GM21786 (cell line): ENCODE results near the gene SLC35G6.
"Not testable (repeated sequence)": the region's sequence is repeated elsewhere in the genome, so short reads cannot be mapped to it uniquely, and the experiment has no call there.

ENCODE experiments used
- ATAC-seq: cut with Tn5 transposase; IDR thresholded peaks from one replicate; pipeline ENCODE4 v1.9.1; 2021; ENCODE audit not compliant: unreplicated experiment

Gene SLC35G6

DNA sequence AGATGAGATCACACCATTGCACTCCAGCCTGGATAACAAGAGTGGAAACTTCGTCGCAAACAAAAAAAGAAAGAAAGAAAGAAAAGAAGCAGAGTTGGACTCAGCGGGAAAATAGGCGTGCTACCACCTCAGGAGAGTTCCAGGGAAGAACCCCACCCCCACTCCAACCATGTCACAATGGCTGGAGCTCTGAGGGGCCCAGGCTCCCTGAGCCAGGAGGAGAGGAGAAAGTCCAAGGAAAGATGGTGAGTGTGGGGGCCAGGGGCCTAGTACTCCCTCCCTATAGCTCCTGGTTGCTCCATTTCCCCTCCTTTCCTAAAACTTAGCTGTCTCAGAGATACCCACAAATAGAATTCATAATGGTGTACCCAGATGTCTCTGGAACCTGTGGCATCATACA, at the start of gene SLC35G6:
TSS of gene SLC35G6 (plus strand) at position 172 of the 400 bp plus-strand sequence. CDS start at position 243, 71 bp downstream.
- ATAC-seq: not testable (repeated sequence)

DNA sequence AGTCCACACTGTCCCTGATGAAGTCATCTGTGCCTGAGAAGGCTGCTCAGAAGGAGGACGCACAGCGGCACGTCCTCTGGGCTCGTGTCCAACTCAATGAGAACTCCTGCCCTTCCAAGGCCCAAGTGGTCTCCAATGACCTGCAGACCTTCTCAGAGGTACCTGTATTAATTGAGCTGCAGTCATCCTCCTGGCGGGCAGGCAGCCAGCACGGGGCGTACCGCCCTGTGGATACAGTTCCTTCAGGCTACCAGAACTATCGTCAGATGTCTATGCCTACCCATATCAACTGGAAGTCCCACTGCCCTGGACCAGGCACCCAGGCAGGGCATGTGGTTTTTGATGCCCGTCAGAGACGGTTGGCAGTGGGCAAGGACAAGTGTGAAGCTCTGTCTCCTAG, 49.0 kb upstream of the SLC35G6 start:
- ATAC-seq: no peak

DNA sequence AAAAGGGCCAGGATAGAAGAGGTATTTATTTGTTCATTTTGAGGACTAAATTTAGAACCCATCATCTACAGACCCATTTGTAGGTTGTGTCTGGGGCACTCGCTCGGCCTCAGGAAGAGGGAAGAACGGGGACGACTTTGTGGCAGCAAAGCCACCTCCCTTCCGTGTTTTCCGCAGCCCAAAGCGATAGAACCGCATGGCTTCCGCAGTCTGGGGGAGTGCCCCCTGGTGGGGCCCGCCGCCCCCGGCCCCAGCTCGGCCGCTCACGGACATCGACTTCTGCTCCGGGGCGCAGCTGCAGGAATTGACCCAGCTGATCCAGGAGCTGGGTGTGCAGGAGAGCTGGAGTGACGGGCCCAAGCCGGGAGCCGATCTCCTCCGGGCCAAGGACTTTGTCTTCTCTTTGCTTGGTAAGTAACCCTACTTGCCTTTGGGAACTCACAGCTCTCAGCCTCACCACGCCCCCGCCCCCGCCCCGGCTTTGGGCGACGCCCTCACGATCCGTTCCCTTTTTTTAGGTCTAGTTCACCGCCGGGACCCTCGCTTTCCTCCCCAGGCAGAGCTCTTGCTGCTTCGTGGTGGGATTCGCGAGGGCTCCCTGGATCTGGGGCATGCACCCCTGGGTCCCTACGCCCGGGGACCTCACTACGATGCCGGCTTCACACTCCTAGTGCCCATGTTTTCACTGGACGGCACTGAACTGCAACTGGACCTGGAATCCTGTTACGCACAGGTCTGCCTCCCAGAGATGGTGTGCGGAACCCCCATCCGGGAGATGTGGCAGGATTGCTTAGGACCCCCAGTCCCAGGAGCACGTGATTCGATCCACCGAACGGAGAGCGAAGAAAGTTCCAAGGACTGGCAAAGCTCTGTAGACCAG, 45.3 kb upstream of the SLC35G6 start:
- peak; percentile 5 for ATAC-seq

DNA sequence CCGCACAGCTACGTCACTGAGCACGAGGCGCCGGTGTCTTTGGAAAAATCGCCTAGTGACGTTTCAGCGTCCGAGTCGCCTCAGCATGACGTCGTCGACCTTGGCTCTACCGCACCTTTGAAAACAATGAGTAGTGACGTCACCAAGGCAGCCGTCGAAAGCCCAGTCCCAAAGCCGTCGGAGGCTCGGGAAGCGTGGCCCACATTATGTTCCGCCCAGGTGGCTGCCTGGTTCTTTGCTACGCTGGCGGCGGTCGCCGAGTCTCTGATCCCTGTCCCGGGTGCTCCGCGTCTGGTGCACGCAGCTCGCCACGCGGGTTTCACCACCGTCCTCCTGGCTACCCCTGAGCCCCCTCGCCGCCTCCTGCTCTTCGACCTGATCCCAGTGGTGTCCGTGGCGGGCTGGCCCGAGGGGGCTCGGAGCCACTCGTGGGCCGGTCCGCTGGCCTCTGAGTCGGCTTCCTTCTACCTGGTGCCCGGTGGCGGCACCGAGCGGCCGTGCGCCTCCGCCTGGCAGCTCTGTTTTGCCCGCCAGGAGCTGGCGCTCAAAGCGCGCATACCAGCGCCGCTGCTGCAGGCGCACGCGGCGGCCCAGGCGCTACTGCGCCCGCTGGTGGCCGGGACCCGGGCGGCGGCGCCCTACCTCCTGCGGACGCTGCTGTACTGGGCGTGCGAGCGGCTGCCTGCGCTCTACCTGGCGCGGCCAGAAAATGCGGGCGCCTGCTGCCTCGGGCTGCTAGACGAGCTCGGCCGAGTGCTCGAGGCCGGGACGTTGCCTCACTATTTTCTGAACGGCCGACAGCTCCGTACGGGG, 44.5 kb upstream of the SLC35G6 start:
- ATAC-seq: no peak

DNA sequence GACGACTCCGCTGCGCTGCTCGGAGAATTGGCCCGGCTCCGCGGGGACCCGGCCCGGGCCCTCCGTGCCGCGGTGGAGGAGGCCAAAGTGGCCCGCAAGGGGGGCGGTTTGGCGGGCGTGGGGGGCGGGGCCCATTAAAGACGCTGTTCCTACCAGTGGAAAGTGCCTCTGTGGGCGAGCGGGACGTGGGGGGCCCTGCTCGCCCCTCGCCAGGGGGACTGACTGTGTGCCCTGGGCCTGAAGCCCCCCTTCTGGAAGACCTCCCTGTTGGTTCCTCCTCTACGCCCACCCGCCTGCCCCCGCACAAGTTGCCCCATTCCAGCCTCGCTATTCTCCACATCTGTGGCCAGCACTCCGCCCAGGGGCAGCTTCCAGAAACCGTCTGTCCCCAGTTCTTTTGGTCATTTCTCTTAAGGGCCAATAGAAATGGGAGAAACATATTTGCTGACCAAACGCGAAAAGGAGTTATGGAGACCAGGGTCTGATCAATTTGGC, 43.8 kb upstream of the SLC35G6 start:
- no peak for ATAC-seq

DNA sequence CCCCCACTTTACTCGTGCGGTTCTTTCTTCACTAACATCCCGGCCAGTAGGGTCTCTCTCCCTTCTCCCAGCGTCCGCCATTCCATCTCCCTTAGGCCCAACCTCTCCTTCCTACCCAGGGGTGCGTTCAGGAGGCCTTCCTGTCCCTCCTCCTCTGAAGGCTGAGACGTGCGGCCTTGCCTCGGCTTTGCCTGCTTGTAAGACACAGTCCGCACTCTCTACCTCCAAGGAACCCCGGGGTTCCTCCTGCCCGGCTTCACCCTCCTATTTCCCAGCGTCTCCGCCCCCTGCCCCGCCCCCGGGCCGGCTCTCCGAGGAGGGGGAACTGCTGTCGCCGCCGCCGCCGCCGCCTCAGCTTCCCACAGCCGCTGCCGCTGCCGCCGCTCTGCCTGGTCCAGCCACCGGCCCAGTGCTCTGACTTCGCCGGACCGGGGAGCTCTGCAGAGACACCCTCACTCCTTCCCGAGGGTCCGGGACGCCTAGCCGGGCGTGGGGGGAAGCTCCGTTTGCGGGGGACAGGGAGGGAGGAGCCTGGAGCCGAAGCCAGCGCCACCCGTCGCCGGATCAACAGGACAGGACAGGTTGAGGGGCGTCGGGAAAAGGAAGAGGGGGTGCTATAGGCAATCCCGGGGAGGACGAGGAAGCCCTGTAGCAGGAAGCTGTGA, 43.2 kb upstream of the SLC35G6 start:
- ATAC-seq: no peak

DNA sequence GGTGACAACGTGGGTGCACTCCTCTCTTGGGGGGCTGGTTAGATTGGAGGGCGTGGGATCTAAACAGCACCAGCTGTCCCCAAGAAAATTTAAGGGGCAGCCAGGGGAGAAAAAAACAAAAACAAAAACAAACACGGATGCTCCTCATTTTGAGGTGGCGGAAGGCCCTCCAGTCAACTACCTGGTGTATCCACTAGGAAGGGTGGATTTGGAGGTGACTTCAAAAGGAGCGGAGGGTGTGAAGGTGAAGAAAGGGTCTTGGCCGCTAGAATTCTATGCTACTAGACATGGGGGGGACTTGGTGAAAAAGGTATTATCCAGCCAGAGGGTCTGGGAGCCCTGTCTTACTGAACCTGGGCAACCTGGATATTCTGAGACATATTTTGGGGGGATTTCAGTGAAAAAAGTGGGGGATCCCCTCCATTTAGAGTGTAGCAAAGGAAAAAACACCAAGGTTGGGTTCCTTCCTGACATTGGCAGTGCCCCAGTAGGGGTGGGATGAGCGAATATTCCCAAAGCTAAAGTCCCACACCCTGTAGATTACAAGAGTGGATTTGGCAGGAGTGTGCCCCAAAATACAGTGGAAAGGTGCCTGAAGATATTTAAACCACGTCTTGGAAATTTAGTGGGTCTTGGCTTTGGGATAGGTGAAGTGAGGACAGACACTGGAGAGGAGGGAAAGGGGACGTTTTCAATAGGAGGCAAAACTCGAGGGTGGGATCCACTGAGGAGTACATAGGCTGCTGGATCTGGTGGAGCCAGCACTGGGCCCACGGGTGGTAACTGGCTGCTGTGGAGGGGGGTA, 42.4 kb upstream of the SLC35G6 start:
- ATAC-seq: no peak

DNA sequence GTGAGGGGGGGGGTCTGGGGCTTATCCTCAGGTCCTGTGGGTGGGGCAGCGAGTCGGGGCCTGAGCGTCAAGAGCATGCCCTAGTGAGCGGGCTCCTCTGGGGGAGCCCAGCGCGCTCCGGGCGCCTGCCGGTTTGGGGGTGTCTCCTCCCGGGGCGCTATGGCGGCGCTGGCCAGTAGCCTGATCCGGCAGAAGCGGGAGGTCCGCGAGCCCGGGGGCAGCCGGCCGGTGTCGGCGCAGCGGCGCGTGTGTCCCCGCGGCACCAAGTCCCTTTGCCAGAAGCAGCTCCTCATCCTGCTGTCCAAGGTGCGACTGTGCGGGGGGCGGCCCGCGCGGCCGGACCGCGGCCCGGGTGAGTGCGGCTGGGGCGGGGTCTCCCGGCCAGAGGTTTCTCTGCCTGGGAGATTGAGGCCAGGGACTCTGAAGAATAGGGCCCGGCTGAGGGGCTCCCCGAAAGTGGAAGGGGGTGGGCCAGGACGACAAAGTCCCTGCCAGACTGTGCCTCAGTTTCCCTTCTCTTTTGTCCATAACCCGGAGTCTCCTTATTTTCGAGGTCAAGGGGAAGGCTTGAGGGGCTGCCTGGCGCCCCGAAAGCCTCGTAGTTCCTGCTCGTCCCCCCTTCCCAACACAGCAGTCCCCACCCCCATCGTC, 41.7 kb upstream of the SLC35G6 start, which contains the start of gene FGF11:
TSS of gene FGF11 (plus strand) at position 51 of the 651 bp plus-strand sequence. CDS start at position 160, 109 bp downstream.
- ATAC-seq: no peak

DNA sequence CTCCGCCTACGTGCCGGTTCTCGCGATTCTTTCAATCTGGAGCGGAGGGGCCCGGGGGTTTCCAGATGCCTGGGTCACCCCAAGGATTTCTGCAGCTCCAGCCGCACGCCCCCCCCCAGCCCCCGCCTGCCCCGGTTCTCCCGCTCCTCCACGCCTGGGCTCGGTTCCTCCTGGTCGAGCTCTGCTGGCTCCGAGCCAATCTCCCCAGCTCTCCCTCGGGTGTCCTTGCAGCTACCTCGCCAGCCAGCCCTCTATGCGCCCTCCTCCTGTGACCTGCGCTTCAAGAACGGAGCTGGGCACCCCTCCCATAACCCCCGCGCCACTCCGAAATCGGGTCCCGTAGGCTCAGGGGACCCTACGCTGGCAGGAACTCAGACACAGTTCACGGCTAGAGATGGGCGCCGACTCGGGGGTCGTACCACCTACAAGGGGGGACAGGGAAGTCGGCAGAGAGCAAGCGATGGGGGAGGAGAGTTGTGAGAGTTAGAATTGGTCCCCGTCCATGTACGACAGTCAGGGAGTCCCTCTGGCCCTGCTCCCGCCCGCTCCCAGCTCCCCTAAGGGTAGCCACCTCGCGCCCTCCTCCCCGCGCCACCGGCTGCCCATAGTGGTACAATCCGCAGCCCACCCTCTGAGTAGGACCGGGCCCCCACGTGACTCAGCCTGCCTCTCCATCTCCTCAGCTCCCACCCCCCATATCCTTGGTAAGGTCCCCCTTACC, 41.0 kb upstream of the SLC35G6 start:
- no peak for ATAC-seq

DNA sequence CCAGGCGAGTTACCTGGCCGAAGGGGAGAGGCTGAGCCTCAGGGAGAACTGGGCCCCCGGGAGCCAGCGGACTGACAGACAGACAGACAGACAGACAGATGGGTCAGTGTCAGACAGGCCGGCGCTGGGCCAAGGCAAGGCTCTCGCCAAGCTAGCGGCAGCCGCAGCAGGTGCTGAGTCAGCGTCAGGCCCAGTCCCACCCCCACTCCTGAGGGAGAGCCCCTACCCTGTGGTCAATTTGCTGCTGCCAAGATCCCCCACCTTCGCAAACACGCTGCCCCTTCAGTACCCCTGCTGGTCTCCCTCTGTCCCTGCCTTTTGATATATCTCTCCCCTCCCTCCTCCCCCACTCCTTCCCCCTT, 40.4 kb upstream of the SLC35G6 start:
- no peak for ATAC-seq

DNA sequence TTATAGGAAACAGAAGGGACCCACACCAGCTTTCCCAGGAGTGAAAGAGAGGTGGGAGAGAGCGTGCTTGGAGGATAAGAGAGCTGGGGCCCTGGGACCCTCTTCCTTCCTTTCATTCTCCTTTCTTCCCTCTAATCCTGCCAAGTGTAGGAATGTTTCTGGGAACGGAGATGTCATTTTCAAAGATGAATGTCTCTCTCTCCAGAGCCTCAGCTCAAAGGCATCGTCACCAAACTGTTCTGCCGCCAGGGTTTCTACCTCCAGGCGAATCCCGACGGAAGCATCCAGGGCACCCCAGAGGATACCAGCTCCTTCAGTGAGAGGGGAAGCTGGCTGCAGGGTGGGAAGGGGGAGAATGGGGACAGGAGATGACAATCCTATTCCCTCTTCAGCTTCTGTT, 40.0 kb upstream of the SLC35G6 start:
- ATAC-seq: no peak

DNA sequence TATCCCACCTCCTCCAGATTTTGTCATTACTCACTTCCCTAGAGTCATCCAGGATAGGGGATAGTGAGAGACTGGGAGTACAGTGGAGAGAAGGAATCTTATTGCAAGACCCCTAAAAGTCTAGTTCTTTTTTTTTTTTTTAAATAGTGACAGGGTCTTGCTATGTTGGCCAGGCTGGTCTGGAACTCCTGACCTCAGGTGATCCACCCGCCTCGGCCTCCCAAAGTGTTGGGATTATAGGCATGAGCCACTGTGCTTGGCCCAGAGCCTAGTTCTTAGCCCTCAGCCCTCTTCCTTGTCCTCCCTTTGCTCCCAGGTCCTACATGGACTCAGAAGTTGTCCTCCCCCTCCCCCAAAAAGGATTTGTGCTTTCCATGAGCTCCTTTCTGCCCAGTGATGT, 39.1 kb upstream of the SLC35G6 start:
- no peak for ATAC-seq

DNA sequence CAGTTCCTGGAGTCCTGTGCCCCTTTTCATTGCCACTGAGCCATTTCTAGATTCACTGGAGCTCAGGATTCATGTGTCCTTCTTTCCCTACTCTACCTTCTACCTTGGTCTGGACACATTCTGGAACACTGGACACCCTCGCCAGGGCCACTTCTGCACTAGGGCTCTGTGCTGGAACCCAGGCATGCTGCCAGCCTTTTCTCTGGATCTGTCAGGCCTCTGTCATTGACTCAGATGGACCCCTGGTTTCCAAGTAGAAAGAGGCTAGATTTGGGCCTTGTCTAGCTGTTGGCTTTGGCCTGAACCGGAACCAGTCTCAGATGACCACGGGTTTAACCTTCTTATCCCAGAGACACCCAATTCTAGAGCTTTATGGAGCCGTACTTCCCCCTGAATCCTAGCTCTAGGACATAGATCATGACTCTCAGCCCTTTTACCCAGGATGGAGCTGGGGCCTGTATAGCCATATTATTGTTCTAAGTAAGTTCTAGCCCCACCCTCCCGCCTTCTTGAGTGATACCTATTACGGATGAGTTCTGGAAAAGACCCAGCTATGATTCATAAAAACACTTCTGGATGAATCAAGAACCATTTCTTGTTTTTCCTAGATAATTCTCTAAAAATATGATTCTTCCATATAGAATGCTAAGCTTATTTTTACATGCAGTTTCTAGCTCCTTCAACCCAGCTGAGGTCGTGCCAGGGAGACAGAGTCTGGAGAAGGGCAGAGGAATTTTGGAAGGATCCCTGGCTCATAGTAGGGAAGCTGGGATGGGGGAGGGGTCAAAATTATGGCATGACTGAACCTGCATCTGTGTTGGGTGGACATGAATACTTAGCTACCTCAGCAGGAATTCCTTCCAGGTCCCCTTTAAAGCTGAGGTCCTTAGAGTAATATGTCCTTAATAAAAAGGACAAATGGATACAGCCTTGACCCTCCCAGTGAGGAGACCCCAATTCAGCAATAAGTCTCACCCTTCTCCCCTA, 37.5 kb upstream of the SLC35G6 start:
- ATAC-seq: no peak

DNA sequence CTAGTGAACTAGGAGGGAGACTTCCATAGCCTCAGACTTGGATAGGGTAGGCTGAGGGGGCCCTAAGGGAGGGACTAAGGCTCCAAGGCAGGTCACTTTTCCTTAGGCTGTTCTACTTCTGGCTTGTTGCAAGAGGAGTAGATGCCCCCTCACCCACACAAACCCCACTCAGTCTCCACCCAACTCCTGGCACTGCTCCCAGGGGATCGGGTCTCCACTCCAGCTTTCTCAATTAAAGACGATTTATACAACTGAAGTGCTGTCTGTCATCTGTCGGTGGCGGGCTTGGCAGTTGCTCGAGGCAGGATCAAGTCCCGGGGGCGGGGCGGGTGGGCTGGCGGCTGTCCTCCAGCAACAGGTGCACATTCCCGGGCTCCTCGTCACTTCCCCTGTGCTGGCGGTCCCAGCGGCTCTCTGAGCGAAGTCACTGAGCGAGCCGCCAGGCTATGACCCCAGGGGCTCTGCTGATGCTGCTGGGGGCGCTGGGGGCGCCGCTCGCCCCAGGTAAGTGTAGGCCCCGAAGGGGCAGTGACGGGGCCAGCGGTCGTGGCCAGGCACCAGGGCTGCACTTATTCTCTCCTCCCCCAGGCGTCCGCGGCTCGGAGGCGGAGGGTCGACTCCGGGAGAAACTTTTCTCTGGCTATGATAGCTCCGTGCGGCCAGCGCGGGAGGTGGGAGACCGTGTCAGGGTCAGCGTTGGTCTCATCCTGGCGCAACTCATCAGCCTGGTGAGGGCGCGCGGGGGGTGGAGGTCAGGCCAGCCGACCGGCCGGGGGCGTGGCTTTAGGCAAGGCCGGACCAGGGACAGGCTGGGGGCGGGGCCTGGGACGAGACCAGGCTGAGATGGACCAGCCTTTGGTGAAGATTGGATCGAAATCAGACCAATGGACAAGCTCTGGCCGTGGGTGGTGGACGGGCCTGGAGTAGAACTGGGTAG, 36.3 kb upstream of the SLC35G6 start, which contains the start of gene CHRNB1:
TSS of gene CHRNB1 (plus strand) at position 380 of the 937 bp plus-strand sequence. CDS start at position 447, 67 bp downstream.
- ATAC-seq: no peak

DNA sequence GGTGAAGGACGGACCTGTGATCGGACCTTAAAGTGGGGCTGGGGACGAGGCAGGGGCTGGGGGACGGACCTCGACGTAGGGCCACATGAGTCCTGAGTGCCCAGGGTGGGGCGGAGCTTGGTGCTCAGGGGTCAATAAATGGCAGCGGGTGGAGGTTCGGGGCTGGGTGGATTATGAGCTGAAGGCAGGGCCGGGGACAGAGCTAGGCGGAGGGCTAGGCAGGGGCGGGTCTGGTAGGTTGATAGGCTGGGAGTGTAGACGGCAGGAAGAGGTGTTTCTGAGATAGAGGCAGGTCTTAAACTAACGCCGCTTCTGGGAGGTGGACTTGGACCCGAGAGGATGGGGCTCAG, 35.7 kb upstream of the SLC35G6 start:
- no peak for ATAC-seq

DNA sequence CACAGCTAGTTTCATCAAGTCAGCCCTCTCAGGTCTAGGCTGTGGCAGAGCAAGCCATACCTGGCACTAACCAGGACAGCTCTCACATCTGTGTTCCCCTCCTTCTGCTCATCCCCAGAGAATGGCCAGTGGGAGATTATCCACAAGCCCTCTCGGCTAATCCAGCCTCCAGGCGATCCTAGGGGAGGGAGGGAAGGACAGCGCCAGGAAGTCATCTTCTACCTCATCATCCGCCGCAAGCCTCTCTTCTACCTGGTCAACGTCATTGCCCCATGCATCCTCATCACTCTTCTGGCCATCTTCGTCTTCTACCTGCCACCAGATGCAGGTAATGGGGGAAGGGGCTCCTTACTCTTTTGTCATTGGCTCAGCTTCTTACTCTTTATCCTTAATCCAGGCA, 32.8 kb upstream of the SLC35G6 start:
- no peak for ATAC-seq

DNA sequence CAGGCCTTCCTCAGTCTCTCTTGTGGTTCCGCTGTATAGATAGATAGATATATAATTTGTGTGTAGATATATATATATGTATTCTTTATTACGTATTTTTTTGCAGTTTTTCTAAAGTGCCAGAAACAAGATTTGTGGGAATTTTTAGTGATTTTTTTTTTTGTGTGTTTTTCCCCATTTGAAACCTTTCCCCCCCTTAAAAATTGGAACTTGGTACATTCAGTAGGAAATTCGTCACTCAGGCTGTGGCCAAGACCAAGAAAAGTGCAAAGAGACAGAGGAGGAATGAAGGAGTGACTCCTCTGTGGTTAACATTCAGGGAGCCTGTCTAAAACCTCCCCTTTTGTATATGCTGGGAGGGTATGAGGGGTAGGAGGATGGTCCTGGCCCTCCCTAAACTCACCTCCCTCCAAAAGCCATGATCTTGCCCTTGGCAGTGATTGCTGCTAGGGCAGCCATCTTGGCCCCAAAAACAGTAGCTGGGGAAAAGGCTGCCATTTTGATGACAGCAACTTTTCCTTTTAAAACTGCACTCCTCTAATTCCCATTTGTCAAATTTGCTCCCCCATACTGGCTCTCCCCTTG, 21.2 kb upstream of the SLC35G6 start:
- ATAC-seq: no peak
